HG03066 (cell line): ENCODE results near the gene CRYBA1.

Experiments used
- ATAC-seq: cut with Tn5 transposase; IDR thresholded peaks from one replicate; pipeline ENCODE4 v1.9.1; 2021; ENCODE audit warnings: low read depth; ENCODE audit not compliant: unreplicated experiment

CRYBA1 gene

DNA sequence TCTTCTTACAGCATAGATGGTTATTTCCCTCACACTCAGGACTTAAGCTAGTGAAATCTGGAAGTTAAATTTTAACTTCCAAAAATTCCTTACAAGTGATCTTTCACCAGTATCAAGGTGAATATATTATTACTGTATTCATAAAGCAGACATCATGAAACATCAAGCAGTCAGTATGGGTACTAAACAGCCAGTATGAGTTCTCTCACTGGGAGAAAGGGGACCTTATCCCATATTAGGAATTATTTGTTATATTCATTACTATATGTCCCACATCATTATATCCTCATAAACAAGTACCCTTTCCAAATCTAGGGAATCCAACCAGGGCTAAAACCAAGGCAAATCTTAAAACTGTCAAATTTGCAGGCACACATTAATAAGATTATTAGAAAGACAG is 32.0 kb downstream of the CRYBA1 start:
- ATAC-seq, result no peak

DNA sequence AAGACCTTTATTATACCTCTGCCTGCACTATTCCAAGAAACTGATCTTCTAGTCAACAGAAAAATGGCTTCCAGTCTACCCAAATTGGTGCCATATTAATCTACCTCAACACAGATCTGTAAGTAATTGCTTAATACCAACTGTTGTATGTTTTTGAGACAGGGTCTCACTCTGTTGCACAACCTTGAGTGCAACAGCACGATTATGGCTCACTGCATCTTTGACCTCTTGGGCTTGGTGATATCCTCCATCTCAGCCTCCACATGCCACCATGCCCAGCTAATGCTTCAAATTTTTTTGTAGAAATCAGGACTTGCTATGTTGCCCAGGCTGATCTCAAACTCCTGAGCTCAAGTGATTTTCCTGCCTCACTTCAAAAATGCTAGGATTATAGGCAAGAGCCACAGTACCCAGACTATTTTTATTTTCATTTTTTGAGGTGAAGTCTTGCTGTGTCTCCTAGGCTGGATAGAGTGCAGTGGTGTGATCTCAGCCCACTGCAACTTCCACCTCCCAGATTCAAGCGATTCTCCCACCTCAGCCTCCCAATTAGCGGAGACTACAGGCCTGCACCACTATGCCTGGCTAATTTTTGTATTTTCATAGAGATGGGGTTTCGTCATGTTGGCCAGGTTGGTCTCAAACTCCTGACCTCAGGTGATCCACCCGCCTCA is 32.9 kb downstream of the CRYBA1 start:
- no peak for ATAC-seq

DNA sequence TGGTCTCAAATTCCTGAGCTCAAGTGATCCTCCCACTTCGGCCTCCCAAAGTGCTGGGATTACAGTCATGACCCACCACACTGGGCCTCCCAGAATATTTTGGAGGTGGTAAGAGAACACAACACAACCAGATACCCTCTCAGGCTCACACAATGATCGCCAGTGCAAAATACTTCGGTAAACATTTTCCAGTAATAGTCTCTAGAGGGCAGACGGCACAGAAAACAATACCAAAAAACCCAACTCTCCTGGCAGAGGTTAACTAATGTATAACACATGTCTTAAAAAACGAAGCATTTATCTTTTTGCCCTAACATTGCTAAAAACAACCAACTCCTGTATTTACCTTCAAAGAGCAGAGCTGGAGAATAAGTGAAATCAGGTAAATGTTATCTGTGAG is 36.8 kb downstream of the CRYBA1 start:
- no peak for ATAC-seq

DNA sequence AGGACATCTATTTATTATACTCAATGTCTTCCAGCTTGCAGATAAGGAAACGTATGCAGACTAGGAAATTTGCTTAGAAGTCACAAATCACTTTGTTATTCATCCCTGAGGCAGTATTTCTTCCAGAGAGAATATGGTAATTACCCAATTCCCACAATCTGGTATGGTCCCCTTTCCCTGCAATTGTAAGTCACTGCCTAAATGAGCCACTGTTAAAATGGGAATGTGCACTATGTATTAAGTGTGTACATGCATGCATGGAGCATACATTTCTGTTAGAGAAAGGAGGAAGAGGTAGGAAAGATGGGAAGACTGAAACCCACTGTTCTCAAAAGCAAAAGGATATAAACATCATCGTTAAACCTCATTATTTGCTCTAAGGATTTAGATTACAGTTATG is 37.3 kb downstream of the CRYBA1 start:
- no peak for ATAC-seq

DNA sequence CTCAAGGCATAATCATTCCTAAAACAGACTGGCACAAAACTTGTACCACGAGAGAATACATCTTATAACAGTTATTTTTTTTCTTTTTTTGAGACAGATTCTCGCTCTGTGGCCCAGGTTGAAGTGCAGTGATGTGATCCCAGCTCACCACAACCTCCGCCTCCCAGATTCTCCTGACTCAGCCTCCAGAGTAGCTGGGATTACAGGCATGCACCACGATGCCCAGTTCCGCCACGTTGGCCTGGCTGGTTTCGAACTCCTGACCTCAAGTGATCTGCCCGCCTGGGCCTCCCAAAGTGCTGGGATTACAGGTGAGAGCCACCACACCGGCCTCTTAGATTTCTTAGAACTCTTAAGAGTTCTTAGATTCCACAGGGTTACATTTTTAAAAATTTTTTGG is 43.2 kb downstream of the CRYBA1 start:
- ATAC-seq, result no peak

DNA sequence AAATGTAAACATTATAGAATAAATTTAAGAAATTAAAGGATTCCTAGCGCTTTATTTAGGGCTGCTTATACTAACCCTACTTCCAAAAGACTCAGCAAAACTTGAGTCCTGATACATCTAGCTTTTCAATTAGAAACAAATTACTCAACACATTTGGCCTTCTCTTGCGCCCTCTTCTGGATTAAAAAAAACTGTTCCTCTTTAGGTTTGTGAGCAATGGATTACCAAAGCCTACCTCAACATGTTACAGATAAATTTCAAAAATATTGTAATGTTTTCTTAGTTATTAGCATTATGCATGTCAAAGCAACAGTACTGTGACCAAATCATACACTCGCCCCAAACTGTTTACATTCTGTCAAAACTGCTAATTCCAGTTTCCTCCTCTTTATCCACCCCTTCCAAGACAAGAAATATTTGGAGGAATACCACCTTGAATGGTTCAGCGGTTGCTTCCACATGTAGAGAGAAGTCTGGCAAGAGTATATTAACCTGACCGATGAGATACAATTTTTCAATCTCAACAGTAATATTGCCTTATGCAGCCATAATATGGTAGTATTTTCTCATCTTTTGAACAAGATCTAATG is 44.6 kb downstream of the CRYBA1 start:
- ATAC-seq, result no peak

DNA sequence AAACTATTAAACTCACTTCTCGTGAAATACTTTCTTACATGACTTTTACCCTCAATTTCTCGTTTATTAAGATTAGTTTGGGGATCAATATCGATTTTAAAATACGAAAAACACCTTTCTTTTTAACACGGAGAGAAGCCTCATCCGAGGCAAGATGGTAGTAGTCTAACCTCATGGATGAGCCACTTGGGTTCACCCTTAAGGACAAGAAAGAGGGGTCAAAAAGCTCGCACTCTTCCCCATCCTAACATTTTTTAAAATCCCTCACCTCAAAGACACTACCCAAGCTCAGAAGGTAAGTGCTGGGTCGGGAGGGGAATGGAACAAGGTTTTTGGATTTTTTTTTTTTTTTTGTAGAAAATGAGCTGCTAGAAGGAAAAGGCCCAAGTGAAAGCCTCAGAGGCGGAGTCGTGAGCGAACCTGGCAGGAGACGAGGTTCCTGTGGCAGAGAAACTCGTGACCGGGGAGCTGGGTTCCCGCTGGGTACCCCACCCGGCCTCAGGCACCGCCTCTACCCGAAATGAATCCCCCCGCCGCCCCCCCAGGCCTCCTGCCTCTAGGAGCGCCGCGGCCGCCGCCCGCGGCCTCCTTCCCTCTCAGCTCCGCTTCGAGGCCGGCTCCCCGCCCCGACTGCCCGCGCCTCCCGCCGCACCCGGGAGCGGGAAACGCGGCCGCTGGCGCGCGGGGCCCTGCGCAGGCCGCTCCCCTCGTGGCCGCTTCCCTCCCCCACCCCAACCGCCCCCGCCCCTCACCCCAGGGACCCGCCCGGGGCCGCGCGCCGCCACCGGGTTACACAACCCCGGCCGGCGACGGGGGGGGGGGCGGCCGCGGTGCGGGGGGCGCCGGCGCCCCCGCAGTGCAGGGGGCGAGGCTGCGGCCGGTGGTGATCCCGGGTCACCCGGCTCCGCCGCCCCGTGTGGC is 45.7 kb downstream of the CRYBA1 start:
- no peak for ATAC-seq

DNA sequence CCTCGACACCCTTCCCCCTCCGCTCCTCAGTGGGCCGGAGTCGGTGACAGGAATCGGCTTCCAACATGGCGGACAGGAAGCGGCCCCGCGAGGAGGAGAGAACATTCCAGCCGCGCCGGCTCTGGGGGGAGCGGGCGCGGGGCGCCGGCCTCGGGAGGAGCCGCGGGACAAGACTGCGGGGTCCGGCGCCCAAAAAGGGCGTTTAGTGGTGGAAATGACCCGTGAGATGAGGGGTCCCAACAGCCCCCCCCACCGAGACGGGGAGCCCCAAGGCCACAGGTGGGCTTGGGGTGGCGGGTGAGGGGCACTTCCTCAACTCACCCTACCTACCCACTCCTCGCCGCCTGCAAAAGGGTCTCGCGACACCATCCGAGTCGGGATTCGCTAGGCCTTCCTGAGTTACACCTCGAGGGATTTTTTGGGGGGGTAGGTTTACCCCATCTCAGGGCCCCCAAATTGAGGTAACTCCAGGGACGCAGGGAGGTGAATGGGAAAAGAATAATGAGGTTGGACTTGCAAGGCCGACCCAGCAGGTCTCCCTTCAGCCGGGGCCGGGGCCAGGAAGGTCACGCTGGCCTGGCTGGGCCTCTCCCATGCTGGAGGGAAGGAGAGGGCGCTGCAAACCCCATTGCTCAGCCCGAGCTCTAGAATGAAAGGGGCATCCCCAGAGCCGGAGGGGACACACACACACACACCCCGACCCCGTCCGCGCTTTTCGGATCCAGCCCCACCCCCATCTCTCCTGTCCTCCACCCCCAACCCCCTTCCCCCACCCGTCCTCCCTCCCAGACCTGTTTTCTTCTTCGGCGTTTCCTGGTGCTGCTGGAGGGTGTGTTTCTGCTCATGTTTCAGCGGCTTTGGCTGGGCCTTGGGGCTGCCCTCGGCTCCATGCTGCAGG is 46.6 kb downstream of the CRYBA1 start:
- peak; percentile 13 for ATAC-seq

DNA sequence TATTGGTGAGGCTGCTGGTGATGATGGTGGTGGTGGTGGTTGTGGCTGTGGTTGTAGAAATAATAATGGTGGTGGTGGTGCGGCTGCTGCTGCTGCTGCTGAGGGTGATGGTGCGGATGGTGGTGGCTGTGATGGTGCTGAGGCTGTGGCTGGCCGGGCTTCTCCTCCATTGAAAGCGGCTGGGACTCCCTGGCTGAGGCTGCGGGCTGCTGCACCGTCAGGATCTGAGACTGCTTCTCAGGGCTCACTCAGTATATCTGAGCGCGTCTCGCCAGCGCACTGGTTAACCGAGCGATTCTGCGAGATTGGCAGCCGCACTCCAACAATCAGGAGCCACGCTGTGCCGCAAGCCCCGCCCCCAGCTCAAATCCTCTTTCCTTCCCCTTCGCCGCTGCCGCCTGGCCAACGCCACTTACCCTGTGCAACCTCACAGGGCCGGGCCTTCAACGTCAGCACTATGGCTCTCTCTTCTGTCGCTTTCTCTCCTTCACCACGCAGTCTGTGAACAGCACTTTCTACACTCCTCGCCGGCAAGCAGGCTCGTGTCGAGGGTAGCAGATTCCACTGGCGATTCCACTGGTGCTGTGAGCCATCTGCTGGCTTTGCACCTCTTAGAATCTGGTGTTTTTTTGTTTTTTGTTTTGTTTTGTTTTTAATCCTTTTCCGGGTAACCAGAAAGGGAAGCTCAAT is 47.4 kb downstream of the CRYBA1 start, which contains the start of gene NUFIP2:
TSS of gene NUFIP2 (minus strand) at position 259 of the 690 bp plus-strand sequence. CDS start at position 170, 89 bp downstream.
- ATAC-seq, result peak; percentile 87

DNA sequence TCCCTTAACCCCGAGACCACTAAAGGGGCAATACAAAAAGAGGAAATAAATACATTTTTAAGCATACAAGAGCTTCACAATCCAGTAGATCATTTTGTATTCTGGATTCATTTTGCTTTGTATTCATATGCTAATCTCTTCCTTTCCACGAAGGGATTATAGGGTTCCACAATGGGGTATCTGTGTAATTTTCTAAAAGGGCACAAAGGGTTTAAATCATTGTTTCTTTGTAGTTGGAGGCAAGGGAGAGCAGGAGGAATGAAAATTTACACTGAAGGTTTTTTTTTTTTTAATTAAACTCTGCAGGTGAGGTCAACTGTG is 47.9 kb downstream of the CRYBA1 start:
- ATAC-seq, result no peak

DNA sequence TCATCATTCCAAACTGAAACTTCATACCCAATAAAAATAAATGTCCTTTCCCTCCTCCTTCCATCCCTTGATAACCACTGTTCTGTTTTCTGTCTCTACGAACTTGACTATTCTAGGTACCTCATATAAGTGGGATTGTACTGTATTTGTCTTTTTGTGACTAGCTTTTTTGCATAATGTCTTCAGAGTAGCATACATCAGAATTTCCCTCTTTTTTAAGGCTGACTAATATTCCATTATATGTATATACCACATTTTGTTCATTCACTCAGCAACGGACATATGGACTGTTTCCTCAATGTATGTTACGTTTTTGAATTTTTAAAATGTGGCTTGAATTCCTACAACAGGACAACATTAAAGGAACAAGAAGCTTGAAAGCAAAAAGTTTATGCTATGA is 48.8 kb downstream of the CRYBA1 start:
- ATAC-seq, result no peak

DNA sequence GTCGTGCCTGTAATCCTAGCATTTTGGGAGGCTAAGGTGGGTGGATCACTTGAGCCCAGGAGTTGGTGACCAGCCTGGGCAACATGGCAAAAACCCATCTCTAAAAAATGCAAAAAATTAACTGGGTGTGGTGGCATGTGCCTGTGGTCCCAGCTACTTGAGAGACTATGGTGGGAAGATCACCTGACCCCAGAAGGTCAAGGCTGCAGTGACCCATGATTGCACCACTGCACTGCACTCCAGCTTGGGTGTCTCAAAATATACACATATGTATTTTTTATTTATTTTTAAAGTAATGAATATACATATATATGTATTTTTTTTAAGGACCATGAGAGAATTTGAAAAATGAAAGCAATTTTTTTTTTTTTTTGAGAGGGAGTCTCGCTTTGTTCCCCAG is 52.4 kb downstream of the CRYBA1 start:
- no peak for ATAC-seq

DNA sequence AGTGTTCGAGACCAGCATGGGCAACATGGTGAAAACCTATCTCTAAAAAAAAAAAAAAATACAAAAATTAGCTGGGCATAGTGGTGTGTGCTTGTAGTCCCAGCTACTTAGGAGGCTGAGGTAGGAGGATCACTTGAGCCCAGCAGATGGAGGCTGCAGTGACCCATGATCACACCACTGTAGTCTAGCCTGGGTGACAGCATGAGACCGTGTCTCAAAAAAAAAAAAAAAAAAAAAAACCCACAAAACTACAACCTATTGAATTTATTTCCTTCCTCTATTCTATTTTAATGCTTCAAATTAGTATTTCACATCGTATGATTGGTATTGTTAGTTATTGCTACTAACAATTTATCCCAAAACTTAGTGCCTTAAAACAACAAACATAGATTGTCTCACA is 56.7 kb downstream of the CRYBA1 start:
- no peak for ATAC-seq
